ENCODE data around the gene LIPE.

The LIPE gene

GRCh38 chr19:42412661-42413076, 14.5 kb downstream of the LIPE start:
- DNase-seq (ENCODE audit: low read depth): no peak

- no peak for DNase-seq (ENCODE audit: low read depth)
Measured at GRCh38 chr19:42412227-42412626, 15.0 kb downstream of the LIPE start.

- DNase-seq (ENCODE audit: low read depth): no peak
Measured at GRCh38 chr19:42411581-42412178, 15.5 kb downstream of the LIPE start.

- no peak for DNase-seq (ENCODE audit: low read depth)
Measured at GRCh38 chr19:42410371-42410770, 16.8 kb downstream of the LIPE start.

- DNase-seq (ENCODE audit: low read depth): no peak
Measured at GRCh38 chr19:42409477-42409876, 17.7 kb downstream of the LIPE start.

- DNase-seq (ENCODE audit: low read depth): no peak
Measured at GRCh38 chr19:42407816-42408175, 19.4 kb downstream of the LIPE start.

- DNase-seq (ENCODE audit: low read depth): no peak
Measured at GRCh38 chr19:42407085-42407815, 19.9 kb downstream of the LIPE start.

GRCh38 chr19:42406111-42406510, 21.1 kb downstream of the LIPE start:
- DNase-seq (ENCODE audit: low read depth): no peak

- no peak for DNase-seq (ENCODE audit: low read depth)
Measured at GRCh38 chr19:42403586-42403985, 23.6 kb downstream of the LIPE start.

- no peak for DNase-seq (ENCODE audit: low read depth)
Measured at GRCh38 chr19:42402376-42403116, 24.6 kb downstream of the LIPE start.

GRCh38 chr19:42401365-42402303, 25.6 kb downstream of the LIPE start:
- peak; percentile 71 for DNase-seq (ENCODE audit: low read depth)

GRCh38 chr19:42400404-42400803, 26.8 kb downstream of the LIPE start:
- DNase-seq (ENCODE audit: low read depth): no peak

GRCh38 chr19:42397263-42398166, 29.7 kb downstream of the LIPE start:
- no peak for DNase-seq (ENCODE audit: low read depth)

GRCh38 chr19:42396381-42397262, 30.6 kb downstream of the LIPE start:
- peak; percentile 78 for DNase-seq (ENCODE audit: low read depth)

GRCh38 chr19:42394751-42395150, 32.4 kb downstream of the LIPE start:
- DNase-seq (ENCODE audit: low read depth): no peak

GRCh38 chr19:42392165-42392564, 35.0 kb downstream of the LIPE start:
- DNase-seq (ENCODE audit: low read depth): no peak

GRCh38 chr19:42389899-42390298, 37.3 kb downstream of the LIPE start, which contains the start of gene CNFN:
CNFN (minus strand) TSS chr19:42390297; CDS start chr19:42389037, 1,260 bp downstream.
- no peak for DNase-seq (ENCODE audit: low read depth)

- no peak for DNase-seq (ENCODE audit: low read depth)
Measured at GRCh38 chr19:42388851-42389489, 38.2 kb downstream of the LIPE start.
